Caco-2 (cell line): Measurements from ENCODE around the gene IMMP1L. TPM values are rescaled to one million over a fixed set of nuclear protein-coding genes. Genes with fewer than 3 reads are reported as not detected.

ENCODE experiments used
- BruUV-seq: library from RNA; stranded (reverse); fragments of 400-500 nt; replicated peaks from 2 replicates; lab custom pipeline; 2021; lab: Mats Ljungman, UMichigan
- CTCF ChIA-PET: fragments of 300-600 bp; sonication (Branson Sonifier 250); formaldehyde crosslinking; loops from one replicate; lab custom pipeline; 2022; ENCODE audit warnings: antibody characterized with exemption; lab: Charles Lee
- POLR2A ChIA-PET: fragments of 300-600 bp; sonication (Branson Sonifier 250); formaldehyde crosslinking; loops from one replicate; lab custom pipeline; 2022; ENCODE audit warnings: antibody characterized with exemption; lab: Charles Lee
- DNase-seq, 2 experiments: peaks; one replicate each; pipeline versions ENCODE4 v3.0.0 to v3.0.0-alpha.2; 2020 to 2022
- H3K27me3 ChIP-seq: replicated peaks from 2 replicates; pipeline ENCODE4 v1.6.0; 2011; ENCODE audit warnings: low read length; ENCODE audit not compliant: control insufficient read depth, insufficient read depth
- H3K36me3 ChIP-seq: 2 replicates; pipeline ENCODE4 v1.5.1; 2011; ENCODE audit warnings: low read length; ENCODE audit not compliant: control insufficient read depth, insufficient read depth
- H3K4me1 ChIP-seq: fragments of 250-450 bp; sonication (Bioruptor Pico); 2 replicates; pipeline ENCODE4 v1.5.1; 2020; ENCODE audit warnings: mild to moderate bottlenecking
- H3K4me3 ChIP-seq: 2 replicates; pipeline ENCODE4 v1.5.1; 2011; ENCODE audit warnings: low read depth, mild to moderate bottlenecking, control low read depth, low read length
- H3K9me3 ChIP-seq: fragments of 250-450 bp; sonication (Bioruptor Pico); 2 replicates; pipeline ENCODE4 v1.5.1; 2020; ENCODE audit warnings: mild to moderate bottlenecking, moderate library complexity
- H3K27ac Mint-ChIP-seq: one replicate; pipeline ENCODE4 v1.8.0; 2022; ENCODE audit warnings: mixed read lengths; ENCODE audit not compliant: unreplicated experiment
- H3K27me3 Mint-ChIP-seq: one replicate; pipeline ENCODE4 v1.8.0; 2022; ENCODE audit warnings: mixed read lengths; ENCODE audit not compliant: insufficient read depth, unreplicated experiment
- H3K36me3 Mint-ChIP-seq: one replicate; pipeline ENCODE4 v1.8.0; 2022; ENCODE audit warnings: mild to moderate bottlenecking, mixed read lengths; ENCODE audit not compliant: insufficient read depth, unreplicated experiment
- H3K4me1 Mint-ChIP-seq: one replicate; pipeline ENCODE4 v1.8.0; 2022; ENCODE audit warnings: low read depth, mixed read lengths; ENCODE audit not compliant: unreplicated experiment
- H3K4me3 Mint-ChIP-seq: one replicate; pipeline ENCODE4 v1.8.0; 2022; ENCODE audit warnings: mild to moderate bottlenecking, moderate library complexity, mixed read lengths; ENCODE audit not compliant: unreplicated experiment
- H3K9me3 Mint-ChIP-seq: one replicate; pipeline ENCODE4 v1.8.0; 2022; ENCODE audit warnings: mixed read lengths; ENCODE audit not compliant: unreplicated experiment
- intact Hi-C: fragments of 100-400 bp; cut with micrococcal nuclease; formaldehyde crosslinking; loops from one replicate; pipeline ENCODE4 v1.10.0; 2022; ENCODE audit not compliant: unreplicated experiment
- total RNA-seq: library from RNA; stranded (reverse); gene quantifications from 2 replicates; pipeline ENCODE4 v1.2.3, GENCODE V29; 2022
- TF ChIP-seq, protein P1 (sequence below), 2 experiments: fragments of 200-600 bp in 1 of 2; IDR thresholded peaks; 1 replicate in 1 of 2; 2 replicates in 1 of 2; pipeline versions ENCODE4 v1.5.1 to v1.8.0; 2011 to 2022; ENCODE audit warnings: antibody characterized with exemption in 1 of 2, control low read depth in 1 of 2, inconsistent platforms in 1 of 2, low read depth in 1 of 2, low read length in 1 of 2, mild to moderate bottlenecking in 1 of 2, moderate library complexity in 1 of 2; ENCODE audit not compliant: insufficient read depth in 1 of 2, severe bottlenecking in 1 of 2, unreplicated experiment in 1 of 2

IMMP1L gene
- total RNA-seq, 1 experiment from 2014 or later: 40.1 TPM

DNA sequence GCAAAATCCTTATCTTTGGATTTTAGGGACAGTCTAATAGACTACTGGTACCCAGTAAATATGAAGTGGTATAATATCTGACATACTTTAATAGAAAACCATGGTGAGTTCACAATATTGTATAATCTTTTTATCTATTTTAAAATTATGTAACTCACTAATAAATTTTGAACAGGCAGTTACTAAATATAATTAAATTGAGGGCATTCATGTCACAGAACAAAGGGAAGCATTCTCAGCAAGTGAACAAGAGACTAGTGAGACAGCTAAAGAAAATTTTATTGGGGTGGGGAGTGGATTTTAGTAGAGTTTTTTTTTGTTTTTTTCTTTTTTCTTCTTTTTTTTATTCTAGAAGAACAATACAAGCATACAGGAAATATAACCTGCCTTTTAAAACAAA, 84.8 kb downstream of the IMMP1L start:
- no TSS peak for BruUV-seq
- H3K9me3 Mint-ChIP-seq: no peaks in the 10 kb centered on the region
- no peaks in the 10 kb centered on the region for H3K4me1 ChIP-seq
- H3K4me3 Mint-ChIP-seq: no peak overlapping the region
- DNase-seq: no peak
- no peak overlapping the region for H3K27ac Mint-ChIP-seq
- H3K4me3 ChIP-seq: no peak overlapping the region
- ChIA-PET CTCF (no interaction called here), POLR2A (no interaction called here)
- no peaks in the 10 kb centered on the region for H3K9me3 ChIP-seq
- TF ChIP-seq, protein P1, sequence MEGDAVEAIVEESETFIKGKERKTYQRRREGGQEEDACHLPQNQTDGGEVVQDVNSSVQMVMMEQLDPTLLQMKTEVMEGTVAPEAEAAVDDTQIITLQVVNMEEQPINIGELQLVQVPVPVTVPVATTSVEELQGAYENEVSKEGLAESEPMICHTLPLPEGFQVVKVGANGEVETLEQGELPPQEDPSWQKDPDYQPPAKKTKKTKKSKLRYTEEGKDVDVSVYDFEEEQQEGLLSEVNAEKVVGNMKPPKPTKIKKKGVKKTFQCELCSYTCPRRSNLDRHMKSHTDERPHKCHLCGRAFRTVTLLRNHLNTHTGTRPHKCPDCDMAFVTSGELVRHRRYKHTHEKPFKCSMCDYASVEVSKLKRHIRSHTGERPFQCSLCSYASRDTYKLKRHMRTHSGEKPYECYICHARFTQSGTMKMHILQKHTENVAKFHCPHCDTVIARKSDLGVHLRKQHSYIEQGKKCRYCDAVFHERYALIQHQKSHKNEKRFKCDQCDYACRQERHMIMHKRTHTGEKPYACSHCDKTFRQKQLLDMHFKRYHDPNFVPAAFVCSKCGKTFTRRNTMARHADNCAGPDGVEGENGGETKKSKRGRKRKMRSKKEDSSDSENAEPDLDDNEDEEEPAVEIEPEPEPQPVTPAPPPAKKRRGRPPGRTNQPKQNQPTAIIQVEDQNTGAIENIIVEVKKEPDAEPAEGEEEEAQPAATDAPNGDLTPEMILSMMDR (IDR thresholded peaks at IDR 0.05; ENCODE audit: insufficient read depth in 1 of 2, low read depth in 1 of 2, low read length in 1 of 2, severe bottlenecking in 1 of 2, unreplicated experiment in 1 of 2): no peak
- H3K36me3 ChIP-seq: no peaks in the 10 kb centered on the region
- no peaks in the 10 kb centered on the region for H3K4me1 Mint-ChIP-seq
- H3K27me3 ChIP-seq: no peaks in the 10 kb centered on the region
- H3K27me3 Mint-ChIP-seq: no peaks in the 10 kb centered on the region
- peaks cover under 1% of the 10 kb centered on the region for H3K36me3 Mint-ChIP-seq
- intact Hi-C loops: no loop called here

DNA sequence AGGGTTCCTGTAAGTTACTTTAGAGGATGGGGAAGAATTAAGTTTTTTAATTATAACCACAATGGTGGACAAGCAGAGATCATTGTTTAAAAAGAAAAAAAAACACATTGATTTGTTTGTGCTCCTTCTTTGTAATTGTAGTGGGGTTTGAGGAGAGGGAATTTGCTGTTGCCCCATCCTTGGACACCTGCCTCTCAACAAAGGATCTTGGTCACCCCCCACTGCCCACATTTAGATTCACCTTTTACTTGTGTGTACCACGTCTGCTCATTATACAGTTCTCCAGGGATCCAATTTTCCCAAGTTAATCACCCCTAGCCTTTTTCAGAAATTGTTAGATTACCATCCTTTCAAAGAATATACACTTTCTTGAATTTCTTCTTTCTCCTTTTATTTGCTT, 86.7 kb downstream of the IMMP1L start:
- Mint-ChIP-seq H3K9me3 (no peaks in the 10 kb centered on the region), H3K36me3 (no peaks in the 10 kb centered on the region), H3K4me3 (no peak overlapping the region), H3K4me1 (no peaks in the 10 kb centered on the region), H3K27me3 (no peaks in the 10 kb centered on the region), H3K27ac (no peak overlapping the region)
- Histone ChIP-seq H3K27me3 (no peaks in the 10 kb centered on the region), H3K4me3 (no peak overlapping the region), H3K9me3 (no peaks in the 10 kb centered on the region), H3K4me1 (no peaks in the 10 kb centered on the region), H3K36me3 (no peaks in the 10 kb centered on the region)
- no TSS peak for BruUV-seq
- intact Hi-C loops: no loop called here
- TF ChIP-seq, protein P1 (IDR thresholded peaks at IDR 0.05; ENCODE audit: insufficient read depth in 1 of 2, low read depth in 1 of 2, low read length in 1 of 2, severe bottlenecking in 1 of 2, unreplicated experiment in 1 of 2): no peak
- ChIA-PET POLR2A (no interaction called here), CTCF (no interaction called here)
- DNase-seq: no peak

DNA sequence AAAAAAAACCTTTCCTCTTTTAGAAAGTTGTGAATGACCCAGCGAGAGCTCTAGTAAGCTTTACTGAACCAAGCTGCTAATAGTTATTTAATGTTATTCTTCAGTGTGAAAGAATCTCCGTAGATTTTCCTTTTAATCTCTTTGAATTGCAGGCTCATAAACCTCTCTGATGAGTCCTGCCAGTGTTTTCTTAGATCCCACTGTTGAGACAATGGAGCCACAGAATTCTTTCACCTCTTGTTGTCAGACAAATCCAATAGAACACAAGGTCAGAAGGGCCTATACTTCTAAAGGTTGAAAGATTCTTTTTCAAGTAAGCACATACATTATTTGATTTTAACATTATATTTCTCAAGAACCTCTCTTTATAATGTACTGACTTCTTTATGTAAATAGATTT, 87.6 kb downstream of the IMMP1L start:
- no peaks in the 10 kb centered on the region for H3K36me3 Mint-ChIP-seq
- POLR2A ChIA-PET: no interaction called here
- Histone ChIP-seq H3K4me3 (no peak overlapping the region), H3K36me3 (no peaks in the 10 kb centered on the region), H3K9me3 (no peaks in the 10 kb centered on the region), H3K4me1 (no peaks in the 10 kb centered on the region), H3K27me3 (no peaks in the 10 kb centered on the region)
- no peak overlapping the region for H3K27ac Mint-ChIP-seq
- no peaks in the 10 kb centered on the region for H3K9me3 Mint-ChIP-seq
- H3K27me3 Mint-ChIP-seq: no peaks in the 10 kb centered on the region
- no peak overlapping the region for H3K4me3 Mint-ChIP-seq
- CTCF ChIA-PET: no interaction called here
- H3K4me1 Mint-ChIP-seq: no peaks in the 10 kb centered on the region
- no TSS peak for BruUV-seq
- TF ChIP-seq, protein P1 (IDR thresholded peaks at IDR 0.05; ENCODE audit: insufficient read depth in 1 of 2, low read depth in 1 of 2, low read length in 1 of 2, severe bottlenecking in 1 of 2, unreplicated experiment in 1 of 2): no peak
- intact Hi-C loops: no loop called here
- no peak for DNase-seq
